PC-3 (cell line): Measurements from ENCODE around the gene ITPRID2. TPM values are rescaled to one million over a fixed set of nuclear protein-coding genes. Genes with fewer than 3 reads are reported as not detected.

Source experiments
- ATAC-seq: fragments of 200-7000 bp; cut with Tn5 transposase; 2 replicates; pipeline ENCODE4 v1.9.1; 2020; ENCODE audit warnings: mild to moderate bottlenecking, moderate library complexity
- BruUV-seq: library from RNA; stranded (reverse); fragments of 400-500 nt; replicated peaks from 2 replicates; lab custom pipeline; 2021; lab: Mats Ljungman, UMichigan
- CTCF ChIA-PET: fragments of 300-600 bp; sonication (Branson Sonifier 250); formaldehyde crosslinking; loops from one replicate; lab custom pipeline; 2022; ENCODE audit warnings: antibody characterized with exemption; lab: Charles Lee
- POLR2A ChIA-PET: fragments of 300-600 bp; sonication (Branson Sonifier 250); formaldehyde crosslinking; loops from one replicate; lab custom pipeline; 2022; ENCODE audit warnings: antibody characterized with exemption; ENCODE audit not compliant: unreplicated experiment; lab: Charles Lee
- DNase-seq: peaks from one replicate; pipeline ENCODE4 v3.0.0-alpha.2; 2015
- H2AFZ ChIP-seq: fragments of 300-600 bp; sonication (generic); 2 replicates; pipeline ENCODE4 v1.6.0; 2016; ENCODE audit warnings: antibody characterized with exemption, low read length
- H3F3A ChIP-seq: fragments of 300-600 bp; sonication (generic); one replicate; pipeline ENCODE4 v1.6.0; 2017; ENCODE audit warnings: antibody characterized with exemption, low read length, control low read depth, mild to moderate bottlenecking; ENCODE audit not compliant: unreplicated experiment
- H3K27ac ChIP-seq: fragments of 300-600 bp; sonication (generic); 2 replicates; pipeline ENCODE4 v1.5.1; 2016; ENCODE audit warnings: mild to moderate bottlenecking, low read length
- H3K27me3 ChIP-seq: fragments of 300-600 bp; sonication (generic); 2 replicates; pipeline ENCODE4 v1.6.1; 2016; ENCODE audit warnings: low read length, mixed read lengths
- H3K36me3 ChIP-seq: fragments of 300-600 bp; sonication (generic); 2 replicates; pipeline ENCODE4 v1.6.1; 2016; ENCODE audit warnings: low read depth, mixed run types, low read length, mixed read lengths
- H3K4me1 ChIP-seq: fragments of 300-600 bp; sonication (generic); 2 replicates; pipeline ENCODE4 v1.5.1; 2016; ENCODE audit warnings: low read length; ENCODE audit not compliant: insufficient read depth
- H3K4me2 ChIP-seq: fragments of 300-600 bp; sonication (generic); 2 replicates; pipeline ENCODE4 v1.6.0; 2016; ENCODE audit warnings: low read length
- H3K4me3 ChIP-seq: fragments of 300-600 bp; sonication (generic); 2 replicates; pipeline ENCODE4 v1.5.1; 2016; ENCODE audit warnings: mild to moderate bottlenecking, low read length, mixed read lengths
- H3K79me2 ChIP-seq: fragments of 300-600 bp; sonication (generic); 2 replicates; pipeline ENCODE4 v1.6.1; 2017; ENCODE audit warnings: low read length, mixed read lengths
- H3K9ac ChIP-seq: fragments of 300-600 bp; sonication (generic); 2 replicates; pipeline ENCODE4 v1.6.0; 2016; ENCODE audit warnings: mild to moderate bottlenecking, low read length
- H3K9me2 ChIP-seq: fragments of 300-600 bp; sonication (generic); replicated peaks from 2 replicates; pipeline ENCODE4 v1.6.1; 2016; ENCODE audit warnings: mixed run types, low read length, mixed read lengths
- H3K9me3 ChIP-seq: fragments of 300-600 bp; sonication (generic); 2 replicates; pipeline ENCODE4 v1.6.1; 2016; ENCODE audit warnings: low read length, mixed read lengths
- H4K20me1 ChIP-seq: fragments of 300-600 bp; sonication (generic); 2 replicates; pipeline ENCODE4 v1.6.1; 2016; ENCODE audit warnings: low read length, mixed read lengths
- EZH2 ChIP-seq: fragments of 300-600 bp; sonication (generic); IDR thresholded peaks from one replicate; pipeline ENCODE4 v1.6.1; 2017; ENCODE audit warnings: antibody characterized with exemption, mild to moderate bottlenecking, low read length; ENCODE audit not compliant: unreplicated experiment
- EZH2phosphoT487 ChIP-seq: fragments of 300-600 bp; sonication (generic); IDR thresholded peaks from 2 replicates; pipeline ENCODE4 v1.6.1; 2018; ENCODE audit warnings: mild to moderate bottlenecking, antibody characterized with exemption, low read length, borderline replicate concordance
- intact Hi-C: fragments of 100-400 bp; cut with micrococcal nuclease; formaldehyde crosslinking; loops from 2 replicates; pipeline ENCODE4 v1.9.0; 2023
- total RNA-seq: library from RNA; depleted of rRNA; stranded (reverse); fragments of >200 nt; gene quantifications from 2 replicates; pipeline ENCODE4 v1.2.3, GENCODE V29; 2014
- TF ChIP-seq, protein P1 (sequence below): fragments of 300-600 bp; sonication (generic); conservative IDR thresholded peaks from 2 replicates; pipeline ENCODE4 v1.5.1; 2017; ENCODE audit warnings: antibody characterized with exemption, low read depth, mild to moderate bottlenecking, low read length

The ITPRID2 gene
- total RNA-seq, 1 experiment from 2014 or later: 113 TPM

DNA sequence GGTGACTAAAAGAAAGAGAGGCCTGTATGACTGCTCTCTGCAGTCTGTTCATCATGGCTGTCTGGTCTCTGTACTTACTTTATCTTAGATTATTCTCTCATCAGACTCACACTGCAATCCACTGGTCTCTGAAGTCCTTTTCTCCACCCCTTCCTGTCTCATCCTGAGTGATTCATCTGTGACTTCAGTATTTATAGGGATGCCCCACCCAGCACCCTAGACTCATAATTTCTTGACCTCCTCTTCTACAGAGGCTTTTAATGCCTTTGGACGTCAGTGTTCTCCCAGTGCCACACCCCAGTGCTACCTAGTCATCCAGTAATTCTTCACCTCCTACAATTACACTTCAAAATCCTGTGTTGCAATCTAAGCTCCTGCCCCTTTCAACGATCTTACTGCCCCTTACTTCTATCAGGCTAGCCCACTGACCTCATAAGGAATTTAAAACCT is 14.9 kb upstream of the ITPRID2 start:
- Histone ChIP-seq H3F3A (peaks cover 5% of the 10 kb centered on the region), H4K20me1 (no peaks in the 10 kb centered on the region), H3K4me1 (peaks cover 17% of the 10 kb centered on the region), H3K79me2 (no peaks in the 10 kb centered on the region), H3K4me2 (peak overlapping the region; percentile 70), H3K9ac (peak overlapping the region; percentile 79), H3K4me3 (no peak overlapping the region; the same call in 1 of the 2 replicates), H3K27ac (peak overlapping the region; percentile 96), H3K9me3 (no peaks in the 10 kb centered on the region), H3K36me3 (no peaks in the 10 kb centered on the region), H3K9me2 (no peaks in the 10 kb centered on the region), H2AFZ (peak overlapping the region; percentile 47), H3K27me3 (no peaks in the 10 kb centered on the region)
- ChIA-PET CTCF (interaction anchor here (0.9 kb wide), 1 partner anchor 138 kb away, joined by 3 read pairs; no protein-coding TSS in a partner anchor), POLR2A (interaction anchor here (0.7 kb wide), 1 partner anchor 232 kb away, joined by 3 read pairs; no protein-coding TSS in a partner anchor)
- BruUV-seq: no TSS peak
- TF ChIP-seq EZH2: no peak
- TF ChIP-seq EZH2phosphoT487: no peak
- TF ChIP-seq, protein P1, sequence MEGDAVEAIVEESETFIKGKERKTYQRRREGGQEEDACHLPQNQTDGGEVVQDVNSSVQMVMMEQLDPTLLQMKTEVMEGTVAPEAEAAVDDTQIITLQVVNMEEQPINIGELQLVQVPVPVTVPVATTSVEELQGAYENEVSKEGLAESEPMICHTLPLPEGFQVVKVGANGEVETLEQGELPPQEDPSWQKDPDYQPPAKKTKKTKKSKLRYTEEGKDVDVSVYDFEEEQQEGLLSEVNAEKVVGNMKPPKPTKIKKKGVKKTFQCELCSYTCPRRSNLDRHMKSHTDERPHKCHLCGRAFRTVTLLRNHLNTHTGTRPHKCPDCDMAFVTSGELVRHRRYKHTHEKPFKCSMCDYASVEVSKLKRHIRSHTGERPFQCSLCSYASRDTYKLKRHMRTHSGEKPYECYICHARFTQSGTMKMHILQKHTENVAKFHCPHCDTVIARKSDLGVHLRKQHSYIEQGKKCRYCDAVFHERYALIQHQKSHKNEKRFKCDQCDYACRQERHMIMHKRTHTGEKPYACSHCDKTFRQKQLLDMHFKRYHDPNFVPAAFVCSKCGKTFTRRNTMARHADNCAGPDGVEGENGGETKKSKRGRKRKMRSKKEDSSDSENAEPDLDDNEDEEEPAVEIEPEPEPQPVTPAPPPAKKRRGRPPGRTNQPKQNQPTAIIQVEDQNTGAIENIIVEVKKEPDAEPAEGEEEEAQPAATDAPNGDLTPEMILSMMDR: no peak
- DNase-seq: peak; percentile 96
- peak; percentile 99 for ATAC-seq
- intact Hi-C loops: no loop called here

GRCh38 chr2:181877181-181877664 is 14.3 kb upstream of the ITPRID2 start:
- Histone ChIP-seq H4K20me1 (no peaks in the 10 kb centered on the region), H3K9me3 (no peaks in the 10 kb centered on the region), H3K9me2 (no peaks in the 10 kb centered on the region), H3K9ac (peak overlapping the region; percentile 79), H3K4me1 (peaks cover 17% of the 10 kb centered on the region), H3K27ac (peak overlapping the region; percentile 96), H3K36me3 (no peaks in the 10 kb centered on the region), H3K4me3 (no peak overlapping the region; the same call in 1 of the 2 replicates), H3K4me2 (peak overlapping the region; percentile 70), H2AFZ (peak overlapping the region; percentile 47), H3K27me3 (no peaks in the 10 kb centered on the region), H3F3A (peaks cover 5% of the 10 kb centered on the region), H3K79me2 (no peaks in the 10 kb centered on the region)
- DNase-seq: peak; percentile 23
- ChIA-PET POLR2A (interaction anchor here (0.7 kb wide), 1 partner anchor 233 kb away, joined by 3 read pairs; no protein-coding TSS in a partner anchor), CTCF (interaction anchor here (0.9 kb wide), 1 partner anchor 139 kb away, joined by 3 read pairs; no protein-coding TSS in a partner anchor)
- TF ChIP-seq, protein P1: no peak
- TF ChIP-seq EZH2 (no peak), EZH2phosphoT487 (no peak)
- ATAC-seq: peak; percentile 14
- TSS peak; percentile 99 for BruUV-seq
- intact Hi-C loops: no loop called here

DNA sequence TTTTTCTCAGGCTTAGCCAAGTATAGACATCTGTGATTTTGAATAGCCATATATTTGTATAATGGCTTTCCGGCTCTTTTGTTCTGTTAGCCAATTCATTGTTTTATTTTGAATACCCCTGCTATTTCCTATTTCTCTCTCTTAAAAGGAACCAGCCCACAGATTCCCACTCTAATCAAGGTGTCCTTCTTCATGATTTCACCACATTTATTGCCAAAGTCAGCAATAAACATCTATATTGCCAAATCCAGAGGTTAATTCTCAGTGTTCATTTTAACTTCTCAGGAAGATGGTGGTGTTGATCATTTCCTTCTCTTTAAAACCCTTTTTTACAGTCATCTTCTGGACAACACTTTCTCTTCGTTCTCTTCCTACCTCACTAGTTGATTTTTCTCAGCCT is 13.1 kb upstream of the ITPRID2 start:
- Histone ChIP-seq H3K9me3 (no peaks in the 10 kb centered on the region), H3K9me2 (no peaks in the 10 kb centered on the region), H3K79me2 (no peaks in the 10 kb centered on the region), H2AFZ (no peak overlapping the region), H3K4me2 (no peak overlapping the region), H3K4me1 (peaks cover 17% of the 10 kb centered on the region), H4K20me1 (no peaks in the 10 kb centered on the region), H3K36me3 (no peaks in the 10 kb centered on the region), H3K27ac (no peak overlapping the region), H3K9ac (no peak overlapping the region), H3K27me3 (no peaks in the 10 kb centered on the region), H3K4me3 (no peak overlapping the region), H3F3A (peaks cover 5% of the 10 kb centered on the region)
- ATAC-seq (no peak), DNase-seq (no peak)
- BruUV-seq: no TSS peak
- CTCF ChIA-PET: no interaction called here
- intact Hi-C loops: no loop called here
- POLR2A ChIA-PET: no interaction called here
- TF ChIP-seq EZH2phosphoT487 (no peak), EZH2 (no peak)
- TF ChIP-seq, protein P1: no peak
